Jurkat, Clone E6-1 (cell line): ENCODE results near the gene ABHD18.
"Not testable (repeated sequence)": the region's sequence is repeated elsewhere in the genome, so short reads cannot be mapped to it uniquely, and the experiment has no call there.

ENCODE experiments used
- DNase-seq: peaks from one replicate; pipeline ENCODE4 v3.0.0-alpha.2; 2011; ENCODE audit warnings: low read depth, low spot score
- H3K4me3 ChIP-seq: 2 replicates; pipeline ENCODE4 v1.5.1; 2011; ENCODE audit warnings: mild to moderate bottlenecking, low read length, control low read depth, moderate library complexity

Gene ABHD18

DNA sequence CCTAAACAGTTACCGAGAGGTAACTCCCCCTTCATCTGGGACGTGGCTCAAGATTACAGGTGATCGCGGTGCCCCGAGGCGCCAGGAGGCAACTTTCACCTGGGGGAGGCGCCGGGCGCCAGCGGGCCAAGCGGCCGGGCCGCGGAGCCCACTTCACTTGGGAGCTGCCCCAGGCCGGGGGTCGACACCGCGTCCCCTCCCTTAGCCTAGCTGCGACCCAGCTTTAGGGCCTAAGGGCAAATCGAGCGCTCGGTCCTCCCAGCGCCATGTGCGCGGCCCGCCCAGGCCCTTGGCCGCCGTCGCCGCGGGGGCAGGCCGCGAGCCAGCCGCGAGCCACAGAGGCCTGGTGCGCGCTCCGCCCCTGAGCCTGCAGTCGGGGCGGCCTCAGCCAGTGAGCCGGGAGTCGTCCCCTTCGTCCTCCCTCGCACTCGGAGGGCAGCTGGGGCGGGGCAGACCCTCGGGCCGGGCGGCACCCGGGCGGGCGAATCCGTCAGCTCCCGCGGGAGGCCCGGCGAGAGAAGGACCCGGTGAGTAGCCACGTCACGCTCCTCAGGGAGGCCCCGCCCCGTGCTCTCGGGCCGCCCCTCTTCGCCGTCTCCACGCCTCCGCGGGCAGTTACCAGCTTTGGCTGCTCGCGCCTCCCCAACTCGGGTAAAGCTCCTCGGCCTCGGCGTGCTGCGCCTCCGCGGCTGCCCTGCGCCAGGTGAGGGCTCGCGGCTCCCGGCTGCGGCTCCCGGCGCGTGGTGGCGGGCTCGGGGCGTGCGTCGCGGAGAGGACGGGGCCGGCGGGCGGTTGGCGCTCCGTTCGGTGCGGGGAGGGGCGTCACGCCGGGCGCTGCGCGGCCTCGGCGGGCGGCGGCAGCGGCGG, 95.7 kb downstream of the ABHD18 start, which contains the start of gene LARP1B:
LARP1B (plus strand) TSS at position 614 of the 867 bp plus-strand sequence. CDS start 13,640 bp downstream, outside the sequence.
- peak within 1 kb of the TSS; percentile 72 for H3K4me3 ChIP-seq
- DNase-seq = peak; percentile 84

DNA sequence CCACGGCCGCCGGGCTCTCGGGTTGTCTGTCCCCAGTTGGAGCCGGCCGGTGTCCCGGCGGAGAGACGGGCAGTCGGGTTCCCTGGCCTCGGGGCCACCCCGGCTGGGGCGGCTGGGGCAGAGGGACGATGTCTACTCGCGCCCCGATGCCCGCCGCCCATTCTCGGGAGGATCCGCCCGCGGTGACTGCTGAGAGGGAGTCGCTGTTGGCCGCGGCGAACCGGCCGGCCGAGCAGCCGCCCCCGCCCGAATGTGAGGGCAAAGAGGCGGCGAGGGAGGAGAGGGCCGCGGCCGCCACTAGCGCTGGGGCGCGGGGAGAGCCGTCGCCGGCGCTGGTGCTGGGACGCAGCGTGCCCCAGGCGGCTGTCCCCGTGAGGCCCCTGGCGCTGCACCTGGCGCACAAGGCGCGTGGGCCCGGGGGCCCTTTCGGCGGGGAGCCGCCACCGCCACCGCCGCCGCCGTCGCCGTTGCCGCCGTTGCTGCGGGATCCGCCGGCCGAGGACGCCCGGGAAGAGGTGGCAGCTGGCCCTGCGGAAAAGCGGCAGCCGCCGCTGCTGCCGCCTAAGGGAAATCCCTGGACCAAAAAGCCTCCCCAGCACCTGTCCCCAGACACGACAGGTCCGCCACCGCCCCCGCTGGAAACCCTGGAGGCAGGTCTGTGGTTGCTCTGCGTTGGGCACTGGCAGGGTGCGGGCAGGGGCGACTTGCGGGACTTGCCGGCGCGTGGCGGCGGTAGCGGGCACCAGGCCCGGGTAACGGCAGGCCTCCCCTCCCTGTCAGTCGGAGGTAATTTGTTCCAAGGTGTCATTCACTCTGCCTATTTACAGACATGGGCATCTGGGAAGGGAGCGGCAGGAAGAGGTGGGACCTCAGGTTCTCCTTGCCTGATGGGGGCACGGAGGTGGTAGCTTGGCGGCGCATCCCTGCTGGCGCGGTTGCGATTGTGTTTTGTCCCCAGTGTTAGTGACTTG, 96.6 kb downstream of the ABHD18 start:
- H3K4me3 ChIP-seq = peak overlapping the region; percentile 72
- peak; percentile 33 for DNase-seq

DNA sequence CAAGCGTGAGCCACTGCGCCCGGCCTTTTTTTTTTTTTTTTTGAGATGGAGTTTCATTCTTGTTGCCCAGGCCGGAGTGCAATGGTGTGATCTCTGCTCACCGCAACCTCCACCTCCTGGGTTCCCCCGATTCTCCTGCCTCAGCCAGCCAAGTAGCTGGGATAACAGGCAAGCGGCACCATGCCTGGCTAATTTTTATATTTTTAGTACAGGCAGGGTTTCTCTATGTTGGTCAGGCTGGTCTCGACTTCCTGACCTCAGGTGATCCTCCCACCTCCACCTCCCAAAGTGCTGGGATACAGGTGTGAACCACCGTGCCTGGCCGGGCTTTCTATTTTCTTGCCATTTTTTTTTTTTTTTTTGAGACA, 101.2 kb downstream of the ABHD18 start:
- not testable (repeated sequence) for DNase-seq, H3K4me3 ChIP-seq

DNA sequence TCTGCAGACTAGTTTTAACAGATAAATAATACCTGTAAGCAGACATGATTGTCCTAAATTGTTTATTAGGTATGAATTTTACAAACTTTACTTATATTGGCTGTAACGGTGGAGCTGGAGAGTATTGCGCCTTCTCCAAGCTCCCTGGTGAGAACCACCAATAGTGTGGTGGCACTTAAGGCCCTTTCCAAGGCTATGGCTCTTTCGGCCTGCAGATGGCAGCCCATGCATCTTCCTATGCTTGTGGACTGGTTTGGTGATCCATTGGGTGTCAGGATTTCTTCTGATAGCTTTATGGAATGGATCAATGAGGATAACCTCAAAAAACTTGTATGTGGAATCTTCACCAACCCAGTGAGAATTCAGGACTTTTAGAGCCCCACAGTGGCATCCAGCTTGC, 103.7 kb downstream of the ABHD18 start:
- no peak overlapping the region for H3K4me3 ChIP-seq
- peak; percentile 22 for DNase-seq

DNA sequence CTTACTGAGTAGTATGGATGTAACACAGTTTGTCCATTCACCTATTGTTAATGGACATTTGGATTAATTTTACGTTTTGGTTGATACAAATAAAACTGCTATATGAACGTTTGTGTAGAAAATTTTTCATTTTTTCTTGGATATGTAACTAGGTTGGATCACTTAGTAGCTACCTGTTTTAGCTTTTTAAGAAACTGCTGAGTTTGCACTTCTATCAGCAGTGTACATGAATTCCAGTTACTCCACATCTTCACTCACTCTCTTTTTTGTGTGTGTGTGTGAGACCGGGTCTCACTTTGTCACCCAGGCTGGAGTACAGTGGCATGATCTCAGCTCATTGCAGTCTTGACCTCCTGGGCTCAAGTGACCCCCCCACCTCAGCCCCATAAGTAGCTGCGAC, 111.3 kb downstream of the ABHD18 start:
- no peak for DNase-seq
- no peak overlapping the region for H3K4me3 ChIP-seq
